HCT116 (cell line): ENCODE results near the gene IL1R2.

Experiments
- EGR1 ChIP-seq: IDR thresholded peaks from 2 replicates; pipeline ENCODE4 v1.6.1; 2012; ENCODE audit warnings: low read depth
- EZH2 ChIP-seq: fragments of 200-600 bp; sonication (generic); IDR thresholded peaks from 2 replicates; pipeline ENCODE4 v1.6.1; 2017; ENCODE audit warnings: antibody characterized with exemption, mixed run types
- FOSL1 ChIP-seq: IDR thresholded peaks from 2 replicates; pipeline ENCODE4 v1.6.1; 2012; ENCODE audit warnings: low read depth
- POLR2A ChIP-seq: IDR thresholded peaks from 2 replicates; pipeline ENCODE4 v1.7.0; 2011; ENCODE audit warnings: borderline replicate concordance; ENCODE audit not compliant: insufficient read depth, insufficient read length; ENCODE audit errors: extremely low read depth
- SRF ChIP-seq: IDR thresholded peaks from 2 replicates; pipeline ENCODE4 v1.6.1; 2012; ENCODE audit warnings: low read depth
- YY1 ChIP-seq: IDR thresholded peaks from 2 replicates; pipeline ENCODE4 v1.6.1; 2011; ENCODE audit warnings: low read length, low read depth, moderate library complexity, mild to moderate bottlenecking; ENCODE audit not compliant: insufficient replicate concordance; ENCODE audit errors: extremely low read depth
- TF ChIP-seq, protein P1 (sequence below), 3 experiments: fragments of 200-600 bp in 1 of 3; sonication (generic) in 1 of 3; IDR thresholded peaks in 2 of 3; conservative IDR thresholded peaks in 1 of 3; 2 replicates each; pipeline ENCODE4 v1.5.1; 2012 to 2017; ENCODE audit warnings: low read depth in 2 of 3, low read length in 2 of 3, antibody characterized with exemption in 1 of 3, borderline replicate concordance in 1 of 3, control low read depth in 1 of 3, mild to moderate bottlenecking in 1 of 3, mixed read lengths in 1 of 3, mixed run types in 1 of 3, moderate library complexity in 1 of 3; ENCODE audit not compliant: insufficient read depth in 1 of 3
- TF ChIP-seq, protein P2 (sequence below): IDR thresholded peaks from 2 replicates; pipeline ENCODE4 v1.6.1; 2012; ENCODE audit warnings: low read depth
- TF ChIP-seq, protein P3 (sequence below): IDR thresholded peaks from 2 replicates; pipeline ENCODE4 v1.6.1; 2012

DNA sequence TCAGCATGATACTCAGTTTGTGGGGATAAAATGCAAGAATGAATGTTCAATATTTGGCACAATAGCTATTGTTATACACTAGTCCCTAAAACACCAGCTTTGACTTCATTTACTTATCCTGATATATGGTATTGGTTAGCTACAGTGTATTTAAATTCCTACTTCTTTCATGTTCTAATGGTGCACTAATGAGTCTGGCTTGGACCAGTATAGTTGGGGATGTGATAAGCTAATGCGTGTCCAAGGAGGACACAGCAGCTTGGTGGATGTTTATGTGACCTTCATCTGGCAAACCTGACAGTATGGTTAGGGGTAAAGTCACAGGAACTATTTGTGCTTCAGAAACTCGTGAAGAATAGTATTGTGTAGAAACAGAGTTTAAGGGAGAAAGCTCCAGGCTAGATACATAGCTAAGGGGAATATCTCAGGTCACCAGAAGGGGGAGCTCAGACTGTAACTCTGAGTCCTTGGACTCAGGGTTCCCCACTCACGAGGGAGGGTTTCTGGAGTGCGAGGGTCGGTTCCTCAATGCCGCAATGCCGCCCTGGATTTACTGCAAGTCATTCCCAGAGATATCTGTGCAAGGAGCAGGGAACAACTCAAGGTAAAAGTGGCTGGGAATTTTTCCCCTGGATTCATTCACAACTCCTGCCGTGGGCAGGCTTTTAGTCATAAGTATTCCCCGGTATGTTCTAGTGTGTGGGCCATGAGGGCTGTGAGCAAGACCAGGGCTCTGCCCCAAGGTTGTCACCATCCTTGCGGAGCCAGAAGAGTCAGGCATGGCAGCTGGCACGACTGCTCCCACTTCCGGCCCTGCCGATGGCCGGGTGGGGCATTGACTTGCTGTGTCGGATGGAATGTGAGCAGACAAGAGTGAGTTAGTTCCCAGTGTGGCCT is 14.5 kb downstream of the IL1R2 start:
- TF ChIP-seq EZH2 (no peak), POLR2A (no peak), EGR1 (no peak), SRF (no peak), FOSL1 (no peak), YY1 (no peak)
- TF ChIP-seq, protein P1, sequence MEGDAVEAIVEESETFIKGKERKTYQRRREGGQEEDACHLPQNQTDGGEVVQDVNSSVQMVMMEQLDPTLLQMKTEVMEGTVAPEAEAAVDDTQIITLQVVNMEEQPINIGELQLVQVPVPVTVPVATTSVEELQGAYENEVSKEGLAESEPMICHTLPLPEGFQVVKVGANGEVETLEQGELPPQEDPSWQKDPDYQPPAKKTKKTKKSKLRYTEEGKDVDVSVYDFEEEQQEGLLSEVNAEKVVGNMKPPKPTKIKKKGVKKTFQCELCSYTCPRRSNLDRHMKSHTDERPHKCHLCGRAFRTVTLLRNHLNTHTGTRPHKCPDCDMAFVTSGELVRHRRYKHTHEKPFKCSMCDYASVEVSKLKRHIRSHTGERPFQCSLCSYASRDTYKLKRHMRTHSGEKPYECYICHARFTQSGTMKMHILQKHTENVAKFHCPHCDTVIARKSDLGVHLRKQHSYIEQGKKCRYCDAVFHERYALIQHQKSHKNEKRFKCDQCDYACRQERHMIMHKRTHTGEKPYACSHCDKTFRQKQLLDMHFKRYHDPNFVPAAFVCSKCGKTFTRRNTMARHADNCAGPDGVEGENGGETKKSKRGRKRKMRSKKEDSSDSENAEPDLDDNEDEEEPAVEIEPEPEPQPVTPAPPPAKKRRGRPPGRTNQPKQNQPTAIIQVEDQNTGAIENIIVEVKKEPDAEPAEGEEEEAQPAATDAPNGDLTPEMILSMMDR (IDR thresholded peaks at IDR 0.05 in 2 of 3, conservative IDR thresholded peaks at IDR 0.05 in 1 of 3; ENCODE audit: borderline replicate concordance in 1 of 3, insufficient read depth in 1 of 3, low read depth in 2 of 3, low read length in 2 of 3) = peak; percentile 54 to 84 (median 73); a peak in 5 of 6 replicates
- TF ChIP-seq, protein P2, sequence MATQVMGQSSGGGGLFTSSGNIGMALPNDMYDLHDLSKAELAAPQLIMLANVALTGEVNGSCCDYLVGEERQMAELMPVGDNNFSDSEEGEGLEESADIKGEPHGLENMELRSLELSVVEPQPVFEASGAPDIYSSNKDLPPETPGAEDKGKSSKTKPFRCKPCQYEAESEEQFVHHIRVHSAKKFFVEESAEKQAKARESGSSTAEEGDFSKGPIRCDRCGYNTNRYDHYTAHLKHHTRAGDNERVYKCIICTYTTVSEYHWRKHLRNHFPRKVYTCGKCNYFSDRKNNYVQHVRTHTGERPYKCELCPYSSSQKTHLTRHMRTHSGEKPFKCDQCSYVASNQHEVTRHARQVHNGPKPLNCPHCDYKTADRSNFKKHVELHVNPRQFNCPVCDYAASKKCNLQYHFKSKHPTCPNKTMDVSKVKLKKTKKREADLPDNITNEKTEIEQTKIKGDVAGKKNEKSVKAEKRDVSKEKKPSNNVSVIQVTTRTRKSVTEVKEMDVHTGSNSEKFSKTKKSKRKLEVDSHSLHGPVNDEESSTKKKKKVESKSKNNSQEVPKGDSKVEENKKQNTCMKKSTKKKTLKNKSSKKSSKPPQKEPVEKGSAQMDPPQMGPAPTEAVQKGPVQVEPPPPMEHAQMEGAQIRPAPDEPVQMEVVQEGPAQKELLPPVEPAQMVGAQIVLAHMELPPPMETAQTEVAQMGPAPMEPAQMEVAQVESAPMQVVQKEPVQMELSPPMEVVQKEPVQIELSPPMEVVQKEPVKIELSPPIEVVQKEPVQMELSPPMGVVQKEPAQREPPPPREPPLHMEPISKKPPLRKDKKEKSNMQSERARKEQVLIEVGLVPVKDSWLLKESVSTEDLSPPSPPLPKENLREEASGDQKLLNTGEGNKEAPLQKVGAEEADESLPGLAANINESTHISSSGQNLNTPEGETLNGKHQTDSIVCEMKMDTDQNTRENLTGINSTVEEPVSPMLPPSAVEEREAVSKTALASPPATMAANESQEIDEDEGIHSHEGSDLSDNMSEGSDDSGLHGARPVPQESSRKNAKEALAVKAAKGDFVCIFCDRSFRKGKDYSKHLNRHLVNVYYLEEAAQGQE = no peak
- TF ChIP-seq, protein P3, sequence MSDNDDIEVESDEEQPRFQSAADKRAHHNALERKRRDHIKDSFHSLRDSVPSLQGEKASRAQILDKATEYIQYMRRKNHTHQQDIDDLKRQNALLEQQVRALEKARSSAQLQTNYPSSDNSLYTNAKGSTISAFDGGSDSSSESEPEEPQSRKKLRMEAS = no peak; the same call in 1 of the 2 replicates
